Smooth muscle cell (in vitro differentiated cells): Measurements from ENCODE around the gene ZNF414. TPM values are rescaled to one million over a fixed set of nuclear protein-coding genes. Genes with fewer than 3 reads are reported as not detected.

Experiments
- DNase-seq: peaks from one replicate; lab custom pipeline; 2025; ENCODE audit not compliant: unreplicated experiment; lab: John Stamatoyannopoulos, UW
- H2AFZ ChIP-seq: fragments of 200-600 bp; sonication (generic); 2 replicates; pipeline ENCODE4 v1.6.0; 2016; ENCODE audit warnings: antibody characterized with exemption, low read depth, mild to moderate bottlenecking
- H3F3A ChIP-seq: fragments of 200-600 bp; sonication (generic); 2 replicates; pipeline ENCODE4 v1.6.0; 2017; ENCODE audit warnings: antibody characterized with exemption, low read depth
- H3K27ac ChIP-seq: fragments of 200-600 bp; sonication (generic); 2 replicates; pipeline ENCODE4 v1.5.1; 2016; ENCODE audit warnings: low read depth, mild to moderate bottlenecking
- H3K27me3 ChIP-seq: fragments of 200-600 bp; sonication (generic); 2 replicates; pipeline ENCODE4 v1.6.1; 2016; ENCODE audit warnings: low read depth, mild to moderate bottlenecking
- H3K36me3 ChIP-seq: fragments of 200-600 bp; sonication (generic); 2 replicates; pipeline ENCODE4 v1.5.1; 2016; ENCODE audit warnings: low read depth
- H3K4me1 ChIP-seq: fragments of 200-600 bp; sonication (generic); 2 replicates; pipeline ENCODE4 v1.5.1; 2016; ENCODE audit warnings: low read depth
- H3K4me2 ChIP-seq: fragments of 200-600 bp; sonication (generic); 2 replicates; pipeline ENCODE4 v1.6.0; 2016; ENCODE audit warnings: mild to moderate bottlenecking
- H3K4me3 ChIP-seq: fragments of 200-600 bp; sonication (generic); 2 replicates; pipeline ENCODE4 v1.5.1; 2016; ENCODE audit warnings: mild to moderate bottlenecking
- H3K79me2 ChIP-seq: fragments of 200-600 bp; sonication (generic); 2 replicates; pipeline ENCODE4 v1.6.0; 2016; ENCODE audit warnings: low read depth, mild to moderate bottlenecking
- H3K9ac ChIP-seq: fragments of 200-600 bp; sonication (generic); 2 replicates; pipeline ENCODE4 v1.6.0; 2016; ENCODE audit warnings: low read depth
- H3K9me3 ChIP-seq: fragments of 200-600 bp; sonication (generic); replicated peaks from 2 replicates; pipeline ENCODE4 v1.5.1; 2016; ENCODE audit warnings: low read depth
- H4K20me1 ChIP-seq: fragments of 200-600 bp; sonication (generic); 2 replicates; pipeline ENCODE4 v1.6.0; 2016; ENCODE audit warnings: low read depth
- WGBS: methylation state at CpG from one replicate; pipeline ENCODE4 v1.1.7; 2016; ENCODE audit warnings: low lambda C conversion rate; 5-methylcytosine and 5-hydroxymethylcytosine counted together
- polyA plus RNA-seq: library from polyadenylated mRNA; unstranded; fragments of >200 nt; fragmentation: Nextera tagmentation; extraction: Ambion mirVana; gene quantifications from 2 replicates; pipeline ENCODE4 v1.2.1, GENCODE V29; 2016
- total RNA-seq: library from RNA; depleted of rRNA; stranded (reverse); fragments of >200 nt; gene quantifications from 2 replicates; pipeline ENCODE4 v1.2.3, GENCODE V29; 2014
- TF ChIP-seq, protein P1 (sequence below): fragments of 200-600 bp; sonication (generic); IDR thresholded peaks from 2 replicates; pipeline ENCODE4 v1.5.1; 2017; ENCODE audit warnings: borderline replicate concordance, mild to moderate bottlenecking, antibody characterized with exemption; ENCODE audit not compliant: insufficient read depth, poor library complexity, severe bottlenecking

The ZNF414 gene
- total and polyA plus RNA-seq, 2 experiments from 2014 or later: 10.2 to 33.0 TPM

DNA sequence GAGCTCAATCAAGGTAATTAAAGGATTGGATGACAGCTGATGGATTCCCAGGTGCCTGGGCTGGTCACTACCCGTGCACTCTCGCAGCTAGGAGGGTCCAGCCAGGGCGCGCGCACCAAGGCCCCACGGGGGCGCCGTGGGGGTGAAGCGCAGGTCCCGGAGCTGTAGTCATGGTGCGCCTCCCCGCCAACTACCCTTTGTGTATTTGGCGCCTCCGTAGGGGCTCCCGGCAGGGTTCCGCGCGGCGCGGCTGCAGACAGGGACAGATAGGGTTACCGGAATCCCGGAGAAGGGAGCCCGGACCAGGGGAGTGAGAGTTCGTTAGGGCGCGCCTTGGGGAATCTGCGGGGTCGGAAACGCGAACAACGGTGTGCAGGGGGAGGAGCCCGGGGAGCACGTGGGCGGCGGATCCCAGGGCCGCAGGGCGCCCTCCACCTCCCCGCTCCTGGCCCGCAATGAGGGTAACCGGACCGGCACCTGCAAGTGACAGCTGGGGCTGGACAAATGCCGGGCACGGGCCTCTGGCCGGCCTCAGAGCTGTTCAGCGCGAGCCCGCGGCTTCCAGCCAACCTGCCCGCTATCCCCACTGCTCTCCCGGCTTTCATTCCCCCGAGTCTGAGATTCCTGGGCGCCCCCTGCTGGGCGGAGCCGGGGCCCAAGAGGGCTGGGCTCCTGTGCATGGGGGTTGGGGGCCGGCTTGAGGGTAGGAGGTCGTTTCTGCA is 8.1 kb downstream of the ZNF414 start:
- H3K9ac ChIP-seq: no peak overlapping the region
- H3K9me3 ChIP-seq: no peaks in the 10 kb centered on the region
- peak; percentile 40 for DNase-seq
- H4K20me1 ChIP-seq: no peaks in the 10 kb centered on the region
- H3K4me3 ChIP-seq: peak overlapping the region; percentile 69
- no peaks in the 10 kb centered on the region for H3K27me3 ChIP-seq
- no peaks in the 10 kb centered on the region for H3K79me2 ChIP-seq
- H3K27ac ChIP-seq: no peak overlapping the region
- WGBS: 1% methylated on average over 54 of the region's 56 CpGs
- TF ChIP-seq, protein P1, sequence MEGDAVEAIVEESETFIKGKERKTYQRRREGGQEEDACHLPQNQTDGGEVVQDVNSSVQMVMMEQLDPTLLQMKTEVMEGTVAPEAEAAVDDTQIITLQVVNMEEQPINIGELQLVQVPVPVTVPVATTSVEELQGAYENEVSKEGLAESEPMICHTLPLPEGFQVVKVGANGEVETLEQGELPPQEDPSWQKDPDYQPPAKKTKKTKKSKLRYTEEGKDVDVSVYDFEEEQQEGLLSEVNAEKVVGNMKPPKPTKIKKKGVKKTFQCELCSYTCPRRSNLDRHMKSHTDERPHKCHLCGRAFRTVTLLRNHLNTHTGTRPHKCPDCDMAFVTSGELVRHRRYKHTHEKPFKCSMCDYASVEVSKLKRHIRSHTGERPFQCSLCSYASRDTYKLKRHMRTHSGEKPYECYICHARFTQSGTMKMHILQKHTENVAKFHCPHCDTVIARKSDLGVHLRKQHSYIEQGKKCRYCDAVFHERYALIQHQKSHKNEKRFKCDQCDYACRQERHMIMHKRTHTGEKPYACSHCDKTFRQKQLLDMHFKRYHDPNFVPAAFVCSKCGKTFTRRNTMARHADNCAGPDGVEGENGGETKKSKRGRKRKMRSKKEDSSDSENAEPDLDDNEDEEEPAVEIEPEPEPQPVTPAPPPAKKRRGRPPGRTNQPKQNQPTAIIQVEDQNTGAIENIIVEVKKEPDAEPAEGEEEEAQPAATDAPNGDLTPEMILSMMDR: peak; percentile 92
- H2AFZ ChIP-seq: no peak overlapping the region
- peaks cover 12% of the 10 kb centered on the region for H3K4me1 ChIP-seq
- H3F3A ChIP-seq: peaks cover 10% of the 10 kb centered on the region
- H3K4me2 ChIP-seq: peak overlapping the region; percentile 99
- no peaks in the 10 kb centered on the region for H3K36me3 ChIP-seq

DNA sequence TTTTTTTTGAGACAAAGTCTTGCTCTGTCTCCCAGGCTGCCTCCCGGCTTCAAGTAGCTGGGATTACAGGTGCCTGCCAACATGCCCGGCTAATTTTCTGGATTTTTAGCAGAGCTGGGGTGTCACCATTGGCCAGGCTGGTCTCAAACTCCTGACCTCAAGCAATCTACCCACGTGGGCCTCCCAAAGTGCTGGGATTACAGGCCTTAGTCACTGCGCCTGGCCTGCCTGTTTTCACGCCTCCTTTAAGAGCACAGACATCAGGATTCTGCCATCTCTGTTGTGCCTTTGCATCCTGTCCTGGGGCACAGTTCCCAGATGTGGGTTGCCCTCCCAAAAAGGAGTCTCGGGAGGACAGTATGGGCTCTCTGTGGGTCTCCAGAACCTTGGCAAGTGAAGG is 9.0 kb downstream of the ZNF414 start:
- TF ChIP-seq, protein P1: no peak
- Histone ChIP-seq H3K27ac (no peak overlapping the region), H3K4me1 (peaks cover 19% of the 10 kb centered on the region), H4K20me1 (no peaks in the 10 kb centered on the region), H3K27me3 (no peaks in the 10 kb centered on the region), H3K79me2 (no peaks in the 10 kb centered on the region), H3F3A (peaks cover 10% of the 10 kb centered on the region), H3K4me3 (no peak overlapping the region), H3K4me2 (no peak overlapping the region), H2AFZ (no peak overlapping the region), H3K9me3 (no peaks in the 10 kb centered on the region), H3K36me3 (no peaks in the 10 kb centered on the region), H3K9ac (no peak overlapping the region)
- no peak for DNase-seq
- 74% methylated on average over 6 of the region's 6 CpGs for WGBS

DNA sequence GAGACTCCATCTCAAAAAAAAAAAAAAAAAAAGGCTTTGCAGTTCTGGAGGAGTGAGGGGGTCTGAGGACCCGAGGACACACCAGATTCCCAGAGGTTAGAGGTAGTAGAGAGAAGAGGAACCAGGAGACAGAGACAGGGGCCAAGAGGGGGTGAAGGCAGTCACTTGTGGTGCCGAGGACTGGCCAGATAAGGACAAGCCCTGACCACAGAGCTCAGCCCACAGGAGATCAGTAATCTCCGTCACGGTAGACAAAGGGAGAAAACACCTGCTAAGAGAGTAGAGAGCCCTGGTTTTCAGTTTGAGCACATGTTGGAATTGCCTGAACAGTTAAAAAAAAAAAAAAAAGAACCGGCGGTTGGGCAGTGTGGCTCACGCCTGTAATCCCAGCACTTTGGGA is 9.8 kb downstream of the ZNF414 start:
- Histone ChIP-seq H3K4me3 (no peak overlapping the region), H3K4me2 (no peak overlapping the region), H3F3A (peaks cover 10% of the 10 kb centered on the region), H3K27me3 (no peaks in the 10 kb centered on the region), H4K20me1 (no peaks in the 10 kb centered on the region), H3K9ac (no peak overlapping the region), H3K36me3 (no peaks in the 10 kb centered on the region), H3K9me3 (no peaks in the 10 kb centered on the region), H2AFZ (no peak overlapping the region), H3K27ac (no peak overlapping the region), H3K4me1 (peaks cover 23% of the 10 kb centered on the region), H3K79me2 (no peaks in the 10 kb centered on the region)
- DNase-seq: no peak
- 90% methylated on average over 7 of the region's 7 CpGs for WGBS
- TF ChIP-seq, protein P1: no peak

DNA sequence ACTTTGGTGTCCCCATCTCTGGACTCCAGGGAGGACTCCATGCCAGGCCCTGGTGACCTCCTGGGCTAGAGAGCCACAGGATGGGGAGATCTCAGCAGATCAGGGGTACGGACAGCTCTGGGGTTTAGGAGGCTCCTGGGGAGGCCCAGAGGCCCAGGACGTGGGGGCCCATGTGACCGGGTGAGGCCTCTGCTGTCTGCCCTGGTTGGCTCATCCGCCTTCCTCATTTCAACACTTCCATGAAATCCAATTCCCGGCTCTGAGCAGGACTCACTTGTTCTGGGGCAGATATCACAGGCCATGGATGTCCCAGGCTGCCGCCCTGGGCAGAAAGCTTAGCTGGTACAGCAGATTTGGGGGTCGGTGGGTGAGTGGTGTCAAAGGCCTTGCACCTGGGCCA is 10.5 kb downstream of the ZNF414 start:
- Histone ChIP-seq H3K27me3 (no peaks in the 10 kb centered on the region), H3F3A (peaks cover 10% of the 10 kb centered on the region), H2AFZ (no peak overlapping the region), H3K9me3 (no peaks in the 10 kb centered on the region), H3K27ac (no peak overlapping the region), H3K36me3 (no peaks in the 10 kb centered on the region), H3K79me2 (no peaks in the 10 kb centered on the region), H3K4me3 (no peak overlapping the region), H3K4me1 (peaks cover 23% of the 10 kb centered on the region), H3K9ac (no peak overlapping the region), H4K20me1 (no peaks in the 10 kb centered on the region), H3K4me2 (no peak overlapping the region)
- TF ChIP-seq, protein P1: no peak
- DNase-seq: no peak
- 96% methylated on average over 7 of the region's 7 CpGs for WGBS
